ENCODE measurements around the gene BMP2K. TPM values are rescaled to one million over a fixed set of nuclear protein-coding genes. Genes with fewer than 3 reads are reported as not detected.
"Not testable (repeated sequence)": the region's sequence is repeated elsewhere in the genome, so short reads cannot be mapped to it uniquely, and the experiment has no call there.

Gene BMP2K
- total RNA-seq, 2 experiments from 2014 or later: 9.6 to 11.0 TPM

DNA sequence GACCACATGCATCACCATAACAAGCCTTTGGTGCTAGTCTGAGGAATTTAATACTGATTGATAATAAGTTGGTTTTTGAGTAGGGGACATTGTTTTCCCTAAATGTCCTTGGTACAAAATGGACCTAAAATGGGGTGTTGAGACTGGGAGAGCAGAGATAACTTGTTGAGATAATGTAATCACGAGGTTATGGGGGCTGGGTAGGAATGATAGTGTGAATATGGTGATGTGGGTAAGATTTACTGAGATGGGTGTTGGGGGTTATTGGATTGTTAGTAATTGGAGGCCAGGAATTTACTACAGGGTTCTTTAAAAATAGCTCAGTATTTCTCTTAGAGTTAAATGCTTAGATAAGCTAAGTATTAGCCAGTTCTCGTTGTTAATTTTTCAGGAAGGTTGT, 3.9 kb downstream of the BMP2K start:
- Mint-ChIP-seq H3K9me3 (no peaks in the 10 kb centered on the region), H3K4me1 (ENCODE audit: low read depth) (peaks cover 12% of the 10 kb centered on the region), H3K36me3 (no peaks in the 10 kb centered on the region), H3K27ac (no peak overlapping the region), H3K27me3 (no peaks in the 10 kb centered on the region), H3K4me3 (no peak overlapping the region)
- DNase-seq: no peak
- ChIA-PET CTCF (no interaction called here), POLR2A (interaction anchor here (1.4 kb wide), 1 partner anchor 9 kb away, joined by 3 read pairs; no protein-coding TSS in a partner anchor)
- intact Hi-C loops (cut with micrococcal nuclease): no loop called here

DNA sequence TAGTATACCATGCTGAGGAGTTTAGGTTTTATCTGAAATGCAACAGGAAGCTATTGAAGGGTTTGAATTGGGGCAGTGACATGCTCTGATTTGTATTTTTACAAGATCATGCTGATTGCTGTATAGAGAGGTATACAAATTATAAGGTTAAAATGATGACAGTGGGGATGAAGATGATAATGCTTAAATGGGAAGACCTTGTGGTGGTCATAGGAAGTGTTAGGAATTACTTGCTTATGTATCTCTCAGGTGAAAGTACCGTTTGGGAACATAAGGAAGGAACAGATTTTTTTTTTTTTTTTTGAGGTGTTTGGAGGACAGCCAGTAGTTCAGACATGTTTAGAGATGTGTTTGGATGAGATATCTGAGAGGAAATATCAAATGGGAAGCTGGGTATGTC, 5.0 kb downstream of the BMP2K start:
- ChIA-PET CTCF (no interaction called here), POLR2A (no interaction called here)
- intact Hi-C loops (cut with micrococcal nuclease): no loop called here
- no peaks in the 10 kb centered on the region for H3K9me3 Mint-ChIP-seq
- DNase-seq: no peak
- H3K27ac Mint-ChIP-seq: no peak overlapping the region
- H3K27me3 Mint-ChIP-seq: no peaks in the 10 kb centered on the region
- H3K4me3 Mint-ChIP-seq: no peak overlapping the region
- no peaks in the 10 kb centered on the region for H3K36me3 Mint-ChIP-seq
- H3K4me1 Mint-ChIP-seq (ENCODE audit: low read depth): peaks cover 10% of the 10 kb centered on the region

GRCh38 chr4:78781924-78782323, 5.8 kb downstream of the BMP2K start:
- Mint-ChIP-seq H3K4me1 (ENCODE audit: low read depth) (peaks cover 10% of the 10 kb centered on the region), H3K4me3 (no peak overlapping the region), H3K27me3 (no peaks in the 10 kb centered on the region), H3K9me3 (no peaks in the 10 kb centered on the region), H3K27ac (no peak overlapping the region), H3K36me3 (no peaks in the 10 kb centered on the region)
- no peak for DNase-seq
- POLR2A ChIA-PET: interaction anchor here (0.6 kb wide), 1 partner anchor 198 kb away, joined by 4 read pairs; no protein-coding TSS in a partner anchor
- CTCF ChIA-PET: no interaction called here
- intact Hi-C loops (cut with micrococcal nuclease): no loop called here

DNA sequence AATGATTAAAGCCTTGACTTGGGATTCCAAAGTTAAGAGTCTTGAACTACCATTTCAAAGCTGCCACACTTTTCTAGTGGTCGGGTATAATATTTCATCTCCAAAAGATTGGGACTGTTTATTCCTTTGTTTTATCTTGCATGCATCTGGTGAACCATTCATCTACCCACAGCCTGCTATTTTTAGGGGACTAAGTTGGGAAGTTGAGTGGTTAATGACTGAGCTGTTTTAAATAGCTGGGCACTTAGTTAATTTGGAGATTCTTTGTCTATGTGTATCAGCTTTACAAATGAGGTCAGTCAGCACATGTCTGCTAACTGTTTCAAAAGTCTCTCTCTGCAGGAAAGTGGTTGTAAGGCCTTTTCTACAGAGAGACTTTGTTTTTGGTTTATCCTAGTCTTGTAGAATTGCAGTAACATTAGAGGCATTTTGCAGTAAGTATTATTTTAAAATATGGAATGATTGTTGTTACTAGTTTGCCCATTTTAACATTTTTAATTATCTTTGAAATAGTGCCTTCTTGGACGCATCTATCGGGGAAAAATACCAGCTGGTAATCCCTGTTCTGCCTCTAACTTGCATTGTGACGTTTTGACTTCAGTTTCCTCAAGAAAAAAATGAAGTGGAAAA, 8.2 kb downstream of the BMP2K start:
- Mint-ChIP-seq H3K4me3 (no peak overlapping the region), H3K4me1 (ENCODE audit: low read depth) (peaks cover 8% of the 10 kb centered on the region), H3K9me3 (no peaks in the 10 kb centered on the region), H3K27ac (no peak overlapping the region), H3K36me3 (no peaks in the 10 kb centered on the region), H3K27me3 (no peaks in the 10 kb centered on the region)
- ChIA-PET CTCF (no interaction called here), POLR2A (no interaction called here)
- DNase-seq: no peak
- intact Hi-C loops (cut with micrococcal nuclease): no loop called here

DNA sequence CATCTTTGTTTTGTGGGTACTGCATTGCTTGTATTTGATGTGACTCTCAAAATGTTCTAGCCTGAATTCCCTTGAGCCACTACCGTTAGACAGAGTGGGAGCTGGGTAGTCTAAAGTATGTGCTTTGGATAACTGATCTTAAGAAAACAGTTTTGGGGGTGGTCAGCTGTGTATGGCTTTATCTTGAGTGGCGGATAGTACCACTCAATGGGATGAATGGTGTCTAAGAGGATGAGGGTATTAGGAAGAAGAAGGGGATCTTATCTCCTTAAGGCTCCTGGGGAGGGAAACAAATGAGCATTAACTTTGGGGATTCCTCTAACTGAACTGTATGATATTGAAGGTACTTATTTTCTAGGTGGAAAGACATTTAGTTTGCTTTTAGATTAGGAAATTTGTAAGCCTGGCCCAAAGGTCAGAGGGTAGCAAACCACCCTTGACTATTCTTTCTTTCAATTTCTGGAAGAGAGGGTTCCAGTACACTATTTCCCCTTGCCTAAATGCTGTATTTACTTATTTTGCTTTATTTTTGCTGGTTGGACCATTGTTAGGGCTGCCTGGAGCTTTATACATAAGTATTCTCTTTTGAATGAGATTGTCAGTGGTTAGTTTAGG, 11.3 kb downstream of the BMP2K start:
- POLR2A ChIA-PET: interaction anchor here (0.6 kb wide), 1 partner anchor 67 kb away, joined by 3 read pairs; no protein-coding TSS in a partner anchor
- no peak for DNase-seq
- intact Hi-C loops (cut with micrococcal nuclease): no loop called here
- H3K27me3 Mint-ChIP-seq: no peaks in the 10 kb centered on the region
- H3K4me3 Mint-ChIP-seq: no peak overlapping the region
- H3K27ac Mint-ChIP-seq: no peak overlapping the region
- CTCF ChIA-PET: no interaction called here
- H3K4me1 Mint-ChIP-seq (ENCODE audit: low read depth): peaks cover 8% of the 10 kb centered on the region
- no peaks in the 10 kb centered on the region for H3K36me3 Mint-ChIP-seq
- H3K9me3 Mint-ChIP-seq: no peaks in the 10 kb centered on the region

DNA sequence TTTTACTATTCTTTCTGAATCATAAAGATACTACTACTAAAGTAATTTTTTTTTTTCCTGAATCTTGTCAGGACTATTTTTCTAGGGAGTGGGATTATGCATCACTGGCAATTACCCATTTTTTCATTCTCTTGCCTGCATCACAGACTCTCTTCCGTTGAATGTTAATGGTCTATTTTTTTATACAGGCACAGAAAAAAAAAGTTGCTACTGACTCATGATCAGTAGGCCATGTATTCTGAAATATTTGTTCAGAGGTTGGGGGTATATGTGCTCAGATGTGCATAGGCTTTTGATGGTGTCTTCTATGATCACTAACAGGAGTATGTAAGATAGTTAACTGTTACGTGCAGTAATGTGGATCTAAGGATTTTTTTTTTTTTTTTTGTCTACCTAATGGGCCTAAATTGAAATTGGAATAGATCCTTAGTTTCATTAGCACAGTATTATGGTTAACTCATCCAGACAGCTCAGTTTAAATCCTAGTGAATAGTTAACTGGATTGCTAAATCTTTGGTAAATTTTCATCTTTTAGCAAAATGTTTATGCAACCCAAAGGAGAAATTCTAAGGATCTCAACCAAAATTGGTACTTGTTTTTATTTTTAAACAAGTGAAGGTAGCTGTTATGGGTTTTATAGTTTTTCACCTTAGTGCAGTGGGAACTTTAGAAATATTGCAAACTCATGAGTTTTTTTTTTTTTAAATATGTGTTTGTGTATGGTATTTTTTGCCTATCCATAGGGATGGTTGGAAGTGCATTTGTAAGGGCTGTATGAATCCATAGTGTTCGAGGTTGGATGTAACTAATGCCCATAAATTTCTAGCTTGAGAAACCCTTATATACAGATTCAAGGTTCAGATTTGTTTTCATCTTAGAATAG, 12.1 kb downstream of the BMP2K start:
- H3K9me3 Mint-ChIP-seq: no peaks in the 10 kb centered on the region
- no peaks in the 10 kb centered on the region for H3K27me3 Mint-ChIP-seq
- H3K36me3 Mint-ChIP-seq: no peaks in the 10 kb centered on the region
- intact Hi-C loops (cut with micrococcal nuclease): no loop called here
- H3K4me1 Mint-ChIP-seq (ENCODE audit: low read depth): peaks cover 8% of the 10 kb centered on the region
- no peak overlapping the region for H3K27ac Mint-ChIP-seq
- DNase-seq: no peak
- H3K4me3 Mint-ChIP-seq: no peak overlapping the region
- ChIA-PET POLR2A (interaction anchor here (0.6 kb wide), 1 partner anchor 68 kb away, joined by 3 read pairs; no protein-coding TSS in a partner anchor), CTCF (no interaction called here)

DNA sequence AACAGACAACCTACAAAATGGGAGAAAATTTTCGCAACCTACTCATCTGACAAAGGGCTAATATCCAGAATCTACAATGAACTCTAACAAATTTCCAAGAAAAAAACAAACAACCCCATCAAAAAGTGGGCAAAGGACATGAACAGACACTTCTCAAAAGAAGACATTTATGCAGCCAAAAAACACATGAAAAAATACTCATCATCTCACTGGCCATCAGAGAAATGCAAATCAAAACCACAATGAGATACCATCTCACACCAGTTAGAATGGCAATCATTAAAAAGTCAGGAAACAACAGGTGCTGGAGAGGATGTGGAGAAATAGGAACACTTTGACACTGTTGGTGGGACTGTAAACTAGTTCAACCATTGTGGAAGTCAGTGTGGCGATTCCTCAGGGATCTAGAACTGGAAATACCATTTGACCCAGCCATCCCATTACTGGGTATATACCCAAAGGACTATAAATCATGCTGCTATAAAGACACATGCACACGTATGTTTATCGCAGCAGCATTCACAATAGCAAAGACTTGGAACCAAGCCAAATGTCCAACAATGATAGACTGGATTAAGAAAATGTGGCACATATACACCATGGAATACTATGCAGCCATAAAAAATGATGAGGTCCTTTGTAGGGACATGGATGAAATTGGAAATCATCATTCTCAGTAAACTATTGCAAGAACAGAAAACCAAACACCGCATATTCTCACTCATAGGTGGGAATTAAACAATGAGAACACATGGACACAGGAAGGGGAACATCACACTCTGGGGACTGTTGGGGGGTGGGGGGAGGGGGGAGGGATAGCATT, 19.7 kb downstream of the BMP2K start:
- H3K4me3 Mint-ChIP-seq; H3K9me3 Mint-ChIP-seq; H3K4me1 Mint-ChIP-seq (ENCODE audit: low read depth); H3K36me3 Mint-ChIP-seq; DNase-seq; H3K27me3 Mint-ChIP-seq; H3K27ac Mint-ChIP-seq; CTCF ChIA-PET; POLR2A ChIA-PET; intact Hi-C loops (cut with micrococcal nuclease): not testable (repeated sequence)

- peaks cover 4% of the 10 kb centered on the region for H3K9me3 Mint-ChIP-seq
- peaks cover 5% of the 10 kb centered on the region for H3K4me1 Mint-ChIP-seq (ENCODE audit: low read depth)
- intact Hi-C loops (cut with micrococcal nuclease): no loop called here
- no peak for DNase-seq
- no peak overlapping the region for H3K4me3 Mint-ChIP-seq
- H3K36me3 Mint-ChIP-seq: peaks cover 4% of the 10 kb centered on the region
- ChIA-PET CTCF (no interaction called here), POLR2A (no interaction called here)
- H3K27ac Mint-ChIP-seq: no peak overlapping the region
- H3K27me3 Mint-ChIP-seq: no peaks in the 10 kb centered on the region
These were observed 20.4 kb downstream of the BMP2K start for GRCh38 chr4:78796526-78796925.

- H3K4me1 Mint-ChIP-seq (ENCODE audit: low read depth): peaks cover 5% of the 10 kb centered on the region
- ChIA-PET CTCF (no interaction called here), POLR2A (no interaction called here)
- peaks cover 4% of the 10 kb centered on the region for H3K9me3 Mint-ChIP-seq
- DNase-seq: no peak
- no peak overlapping the region for H3K4me3 Mint-ChIP-seq
- no peak overlapping the region for H3K27ac Mint-ChIP-seq
- H3K36me3 Mint-ChIP-seq: peaks cover 4% of the 10 kb centered on the region
- intact Hi-C loops (cut with micrococcal nuclease): no loop called here
- no peaks in the 10 kb centered on the region for H3K27me3 Mint-ChIP-seq
These were observed 21.7 kb downstream of the BMP2K start for GRCh38 chr4:78797777-78798284.

DNA sequence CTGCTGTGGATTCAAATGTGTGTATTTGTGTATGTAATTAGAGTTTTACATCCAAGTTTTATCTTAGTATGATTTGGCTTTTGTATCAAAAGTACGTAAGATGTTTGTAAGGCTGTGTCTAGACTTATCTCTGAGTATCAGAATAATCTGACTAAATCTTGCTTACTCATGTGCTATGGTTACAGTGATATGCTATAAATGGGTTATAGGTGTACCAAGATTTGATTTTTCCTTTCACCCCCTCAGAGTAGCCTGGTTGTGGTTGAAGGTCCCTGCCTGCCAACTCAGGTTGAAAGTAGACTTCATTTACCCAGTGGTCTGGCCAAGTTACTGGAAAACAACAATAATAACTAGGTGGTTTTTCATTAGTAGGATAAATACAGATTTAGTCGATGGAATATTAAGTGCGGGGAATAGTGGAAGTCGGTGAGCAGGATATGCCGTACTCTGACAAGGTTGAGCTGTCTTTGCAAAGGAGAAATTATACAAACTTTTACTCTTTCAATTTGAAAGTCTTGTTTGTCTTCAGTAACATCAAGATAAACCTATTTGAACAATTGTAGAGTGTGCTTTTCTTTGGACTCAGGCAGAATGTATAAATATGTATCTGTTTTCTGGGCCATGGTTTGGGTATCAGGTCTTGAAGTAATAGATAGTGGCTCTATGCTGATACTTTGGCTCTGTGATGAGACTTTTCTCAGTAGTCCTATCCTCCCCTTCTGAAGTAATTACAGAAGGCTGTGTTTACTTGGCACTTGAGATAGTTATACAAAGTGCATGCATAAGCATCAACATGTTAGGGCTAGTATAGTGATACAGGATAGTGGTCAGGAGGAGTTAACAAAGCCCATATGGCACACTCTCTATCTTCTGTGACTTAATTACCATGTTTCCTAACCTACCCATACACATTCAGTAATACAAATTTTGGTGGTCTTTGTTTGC, 23.7 kb downstream of the BMP2K start:
- DNase-seq: no peak
- POLR2A ChIA-PET: no interaction called here
- Mint-ChIP-seq H3K27ac (no peak overlapping the region), H3K36me3 (peaks cover 7% of the 10 kb centered on the region), H3K27me3 (no peaks in the 10 kb centered on the region), H3K9me3 (peaks cover 4% of the 10 kb centered on the region), H3K4me3 (no peak overlapping the region), H3K4me1 (ENCODE audit: low read depth) (peaks cover 5% of the 10 kb centered on the region)
- CTCF ChIA-PET: no interaction called here
- intact Hi-C loops (cut with micrococcal nuclease): no loop called here

DNA sequence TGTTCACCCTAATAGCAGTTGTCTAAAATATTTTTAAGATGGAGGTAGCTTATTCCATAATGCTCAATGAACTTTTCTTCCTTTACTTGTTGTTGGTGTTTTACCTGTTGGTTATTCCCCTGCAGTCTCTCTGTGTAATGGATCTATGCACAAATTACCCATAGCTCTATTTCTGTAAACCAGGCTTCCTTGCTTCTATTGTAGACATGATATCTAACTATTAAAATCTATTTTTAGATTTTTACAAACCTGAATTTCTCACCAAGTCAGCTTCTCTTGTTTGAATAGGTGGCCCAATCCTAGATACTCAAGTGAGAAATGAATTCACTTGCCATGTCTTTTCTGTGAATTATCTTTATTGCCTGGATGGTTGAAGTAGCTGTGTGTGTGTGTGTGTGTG, 24.8 kb downstream of the BMP2K start:
- POLR2A ChIA-PET: interaction anchor here (1.0 kb wide), 1 partner anchor 24 kb away, joined by 3 read pairs; no protein-coding TSS in a partner anchor
- Mint-ChIP-seq H3K4me3 (no peak overlapping the region), H3K36me3 (peaks cover 6% of the 10 kb centered on the region), H3K4me1 (ENCODE audit: low read depth) (peaks cover 5% of the 10 kb centered on the region), H3K27me3 (no peaks in the 10 kb centered on the region), H3K9me3 (no peaks in the 10 kb centered on the region), H3K27ac (no peak overlapping the region)
- intact Hi-C loops (cut with micrococcal nuclease): no loop called here
- CTCF ChIA-PET: interaction anchor here (0.9 kb wide), 1 partner anchor 261 kb away, joined by 3 read pairs; no protein-coding TSS in a partner anchor
- no peak for DNase-seq
